ENCODE measurements around the gene PA2G4. TPM values are rescaled to one million over a fixed set of nuclear protein-coding genes. Genes with fewer than 3 reads are reported as not detected.

The PA2G4 gene
- total RNA-seq, 4 donors from 2014 or later: 94.0 to 142 (median 122) TPM

- WGBS, 2 donors: 1% methylated on average over 24 to 30 of the region's 30 CpGs
Observed at GRCh38 chr12:56158029-56158925, 53.9 kb downstream of the PA2G4 start, which contains the start of gene MYL6. MYL6 (plus strand) TSS chr12:56158359; CDS start chr12:56158402, 43 bp downstream.

DNA sequence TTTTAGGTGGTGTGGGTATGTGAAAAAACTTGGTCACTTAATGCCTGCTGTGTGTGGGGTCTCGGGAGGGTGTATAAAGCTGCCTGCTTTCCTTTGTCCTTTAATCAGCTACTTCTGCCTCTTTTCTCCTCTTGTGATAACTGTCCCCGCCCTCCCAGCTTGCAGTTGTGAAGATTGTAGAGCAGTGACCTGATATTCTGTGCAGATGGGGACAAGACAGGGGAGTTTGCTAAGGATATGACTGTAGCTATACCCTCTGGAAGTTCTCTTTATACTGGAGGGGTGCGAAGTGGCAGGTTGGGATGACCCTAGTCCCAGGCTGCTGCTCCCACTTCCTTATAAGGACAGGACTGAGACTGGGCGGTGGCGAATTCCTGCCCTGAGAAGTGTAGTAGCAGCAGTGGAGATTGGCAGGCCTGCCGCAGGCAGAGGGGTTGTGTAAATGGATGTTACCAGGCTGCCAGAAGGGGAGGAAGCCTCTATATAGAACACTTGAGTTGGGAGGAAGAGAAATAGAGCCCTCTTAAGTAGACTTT lies 54.6 kb downstream of the PA2G4 start:
- H3K9me3 ChIP-seq: no peaks in the 10 kb centered on the region
- intact Hi-C loops (cut with DNase I): no loop called here
- peaks cover 24 to 33% of the 10 kb centered on the region in 2 donors for H3K4me1 ChIP-seq
- TF ChIP-seq POLR2A (IDR thresholded peaks at IDR 0.05): peak; percentile 89 to 95
- TF ChIP-seq CTCF (IDR thresholded peaks at IDR 0.05): no peak
- WGBS, 2 donors: 0 to 1% methylated on average over 6 of the region's 6 CpGs
- peak overlapping the region; percentile 96 to 100 (median 99) for H3K27ac ChIP-seq
- H3K4me3 ChIP-seq (replicated peaks in 1 of 3): peak overlapping the region; percentile 67 to 96 (median 93)
- peak; percentile 93 to 94 for DNase-seq
- H3K27me3 ChIP-seq: no peaks in the 10 kb centered on the region
- peaks cover 41 to 44% of the 10 kb centered on the region in 2 donors for H3K36me3 ChIP-seq

More at GRCh38 chr12:56158029-56158925, 53.9 kb downstream of the PA2G4 start, which contains the start of gene MYL6:
- peak; percentile 97 to 98 for DNase-seq
- intact Hi-C loops (cut with DNase I): no loop called here
- Histone ChIP-seq H3K4me1 (peaks cover 24 to 36% of the 10 kb centered on the region in 2 donors), H3K27ac (peak within 1 kb of the TSS; percentile 96 to 100 (median 99)), H3K4me3 (replicated peaks in 1 of 3) (peak within 1 kb of the TSS; percentile 67 to 96 (median 93)), H3K9me3 (no peaks in the 10 kb centered on the region), H3K36me3 (peaks cover 36 to 38% of the 10 kb centered on the region in 2 donors), H3K27me3 (no peaks in the 10 kb centered on the region)
- peak; percentile 98 to 100 for TF ChIP-seq POLR2A (IDR thresholded peaks at IDR 0.05)
- no peak for TF ChIP-seq CTCF (IDR thresholded peaks at IDR 0.05)

- H3K4me3 ChIP-seq (replicated peaks in 1 of 3): peak overlapping the region; percentile 67 to 96 (median 93)
- peaks cover 24 to 33% of the 10 kb centered on the region in 2 donors for H3K4me1 ChIP-seq
- no peak for DNase-seq
- WGBS, 2 donors: 29 to 30% methylated on average over 7 to 8 of the region's 8 CpGs
- H3K27ac ChIP-seq: peak overlapping the region; percentile 96 to 100 (median 99)
- H3K36me3 ChIP-seq: peaks cover 48 to 51% of the 10 kb centered on the region in 2 donors
- no peaks in the 10 kb centered on the region for H3K27me3 ChIP-seq
- TF ChIP-seq POLR2A (IDR thresholded peaks at IDR 0.05) (no peak), CTCF (IDR thresholded peaks at IDR 0.05) (no peak)
- H3K9me3 ChIP-seq: no peaks in the 10 kb centered on the region
- intact Hi-C loops (cut with DNase I): no loop called here
Observed at GRCh38 chr12:56159482-56160192, 55.3 kb downstream of the PA2G4 start.

DNA sequence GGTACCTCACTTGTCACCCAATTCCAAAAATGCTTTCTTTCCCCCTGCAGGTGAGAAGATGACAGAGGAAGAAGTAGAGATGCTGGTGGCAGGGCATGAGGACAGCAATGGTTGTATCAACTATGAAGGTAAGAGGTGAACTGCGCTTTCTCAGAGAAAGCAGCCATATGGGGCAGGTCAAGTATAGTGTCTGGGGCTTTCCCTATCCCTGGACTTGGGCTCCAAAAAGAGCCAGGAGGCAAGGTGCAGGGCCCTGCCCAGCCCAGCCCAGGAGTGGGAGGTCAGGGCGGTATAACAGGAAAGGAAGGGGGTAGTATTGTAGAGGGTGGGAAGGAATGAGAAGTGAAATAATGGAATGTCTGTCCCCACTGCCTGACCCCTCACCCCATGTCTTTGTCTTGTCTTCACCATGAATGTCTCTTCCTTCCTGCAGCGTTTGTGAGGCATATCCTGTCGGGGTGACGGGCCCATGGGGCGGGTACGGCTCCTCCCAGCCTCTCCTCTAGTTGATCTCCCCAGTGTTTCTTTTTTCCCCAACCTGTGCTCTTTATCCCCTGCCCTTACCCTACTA lies 55.9 kb downstream of the PA2G4 start:
- Histone ChIP-seq H3K27me3 (no peaks in the 10 kb centered on the region), H3K4me1 (peaks cover 24 to 33% of the 10 kb centered on the region in 2 donors), H3K4me3 (replicated peaks in 1 of 3) (peak overlapping the region in 2 of 3 donors; percentile 67 to 93), H3K9me3 (no peaks in the 10 kb centered on the region), H3K27ac (peak overlapping the region; percentile 96 to 100 (median 99)), H3K36me3 (peaks cover 54 to 57% of the 10 kb centered on the region in 2 donors)
- intact Hi-C loops (cut with DNase I): no loop called here
- DNase-seq: no peak
- TF ChIP-seq POLR2A (IDR thresholded peaks at IDR 0.05) (no peak), CTCF (IDR thresholded peaks at IDR 0.05) (no peak)
- 56 to 64% methylated on average over 7 of the region's 7 CpGs for WGBS, 2 donors

Data from thyroid gland (tissue), 4 donors.